GM12878 (cell line): Measurements from ENCODE around the gene SMARCAL1. TPM values are rescaled to one million over a fixed set of nuclear protein-coding genes. Genes with fewer than 3 reads are reported as not detected.

Experiments
- ATAC-seq: fragments of 200-7000 bp; cut with Tn5 transposase; 3 replicates; pipeline ENCODE4 v1.9.1; 2020; ENCODE audit warnings: mild to moderate bottlenecking, moderate library complexity
- BruUV-seq: library from RNA; stranded (reverse); fragments of 400-500 nt; replicated peaks from 2 replicates; lab custom pipeline; 2021; lab: Mats Ljungman, UMichigan
- CTCF ChIA-PET: fragments of 300-600 bp; sonication (Branson Sonifier 250); formaldehyde crosslinking; extraction: SDS; loops from one replicate; lab custom pipeline; 2021; ENCODE audit warnings: inconsistent platforms; lab: Yijun Ruan, JAX
- POLR2A ChIA-PET: fragments of 350-600 bp; formaldehyde crosslinking; extraction: SDS; loops from one replicate; lab custom pipeline; 2021; ENCODE audit warnings: inconsistent platforms; lab: Charles Lee
- RAD21 ChIA-PET: fragments of 300-600 bp; sonication (Branson Sonifier 250); formaldehyde crosslinking; loops from one replicate; lab custom pipeline; 2023; ENCODE audit warnings: antibody characterized with exemption; ENCODE audit not compliant: unreplicated experiment; lab: Charles Lee
- SMC1A ChIA-PET: fragments of 300-600 bp; sonication (Branson Sonifier 250); formaldehyde crosslinking; loops from one replicate; lab custom pipeline; 2023; ENCODE audit not compliant: unreplicated experiment, uncharacterized antibody; lab: Charles Lee
- DNase-seq: peaks from one replicate; pipeline ENCODE4 v3.0.0-alpha.2; 2011; ENCODE audit warnings: low read depth, low spot score
- FAIRE-seq: peaks from 3 replicates; lab custom pipeline; 2011; peaks lifted over from hg19 to GRCh38; lab: Jason Lieb, UNC
- H2AFZ ChIP-seq: 2 replicates; pipeline ENCODE4 v1.6.0; 2011; ENCODE audit warnings: low read depth, low read length, control low read depth; ENCODE audit not compliant: control insufficient read depth
- H3K27ac ChIP-seq: 2 replicates; pipeline ENCODE4 v1.5.1; 2011; ENCODE audit warnings: control low read depth; ENCODE audit not compliant: control insufficient read depth, insufficient read depth
- H3K27me3 ChIP-seq, 2 experiments: replicated peaks in 1 of 2; 2 replicates each; pipeline versions ENCODE4 v1.6.0 to v1.6.1; 2011; ENCODE audit warnings: low read length in 1 of 2; ENCODE audit not compliant: control insufficient read depth in 2 of 2, insufficient read depth in 2 of 2
- H3K36me3 ChIP-seq, 2 experiments: 2 replicates each; pipeline ENCODE4 v1.5.1; 2011; ENCODE audit warnings: low read length in 1 of 2; ENCODE audit not compliant: control insufficient read depth in 2 of 2, insufficient read depth in 2 of 2
- H3K4me1 ChIP-seq: 2 replicates; pipeline ENCODE4 v1.6.1; 2011; ENCODE audit warnings: mild to moderate bottlenecking, low read length, moderate library complexity, mixed read lengths; ENCODE audit not compliant: control insufficient read depth, insufficient read depth
- H3K4me2 ChIP-seq: 2 replicates; pipeline ENCODE4 v1.6.0; 2011; ENCODE audit warnings: control low read depth; ENCODE audit not compliant: control insufficient read depth, insufficient read depth
- H3K4me3 ChIP-seq: fragments of 200-600 bp; sonication (generic); 2 replicates; pipeline ENCODE4 v1.5.1; 2016
- H3K79me2 ChIP-seq: 2 replicates; pipeline ENCODE4 v1.6.0; 2011; ENCODE audit warnings: low read length; ENCODE audit not compliant: control insufficient read depth, insufficient read depth
- H3K9ac ChIP-seq: 2 replicates; pipeline ENCODE4 v1.8.0; 2011; ENCODE audit warnings: low read length, control low read depth, mixed read lengths; ENCODE audit not compliant: control insufficient read depth, insufficient read depth
- H3K9me3 ChIP-seq: replicated peaks from 3 replicates; pipeline ENCODE4 v1.5.1; 2011; ENCODE audit warnings: mild to moderate bottlenecking, low read length; ENCODE audit not compliant: control insufficient read depth, insufficient read depth
- H4K20me1 ChIP-seq: 2 replicates; pipeline ENCODE4 v1.6.0; 2011; ENCODE audit not compliant: control insufficient read depth, insufficient read depth
- BACH1 ChIP-seq: fragments of 450-650 bp; IDR thresholded peaks from 2 replicates; pipeline ENCODE4 v1.6.1; 2017; ENCODE audit warnings: mild to moderate bottlenecking, borderline replicate concordance
- CEBPB ChIP-seq, 2 experiments: fragments of 150-350 bp in 1 of 2; IDR thresholded peaks; 2 replicates each; pipeline ENCODE4 v1.6.1; 2012 to 2014; ENCODE audit warnings: low read depth in 2 of 2, low read length in 2 of 2, borderline replicate concordance in 1 of 2, inconsistent platforms in 1 of 2
- CHD4 ChIP-seq: fragments of 200-600 bp; sonication (generic); IDR thresholded peaks from 2 replicates; pipeline ENCODE4 v1.6.1; 2016; ENCODE audit warnings: mild to moderate bottlenecking
- MYB ChIP-seq: fragments of 150-350 bp; IDR thresholded peaks from 2 replicates; pipeline ENCODE4 v1.6.1; 2014; ENCODE audit warnings: mild to moderate bottlenecking, low read depth, low read length, borderline replicate concordance
- PAX5 ChIP-seq: IDR thresholded peaks from 2 replicates; pipeline ENCODE4 v1.6.1; 2011; ENCODE audit warnings: low read depth, low read length, borderline replicate concordance
- SIX5 ChIP-seq: IDR thresholded peaks from 2 replicates; pipeline ENCODE4 v1.6.1; 2011; ENCODE audit warnings: mild to moderate bottlenecking, low read depth, low read length, moderate library complexity; ENCODE audit not compliant: severe bottlenecking
- SMC3 ChIP-seq: IDR thresholded peaks from 2 replicates; pipeline ENCODE4 v1.6.1; 2011; ENCODE audit warnings: low read length, improper control_type of control experiment, borderline replicate concordance
- SREBF2 ChIP-seq: IDR thresholded peaks from 2 replicates; pipeline ENCODE4 v1.6.1; 2012; ENCODE audit warnings: mild to moderate bottlenecking, low read length
- STAT1 ChIP-seq: fragments of 450-650 bp; conservative IDR thresholded peaks from 2 replicates; pipeline ENCODE4 v1.6.1; 2014; ENCODE audit warnings: antibody characterized with exemption, mild to moderate bottlenecking
- ZNF384 ChIP-seq: IDR thresholded peaks from 2 replicates; pipeline ENCODE4 v1.6.1; 2012; ENCODE audit warnings: low read depth, mild to moderate bottlenecking, low read length, improper control_type of control experiment, borderline replicate concordance
- WGBS: methylation state at CpG from one replicate; pipeline ENCODE4 v1.1.6; 2016; ENCODE audit warnings: low lambda C conversion rate; ENCODE audit not compliant: insufficient replicate concordance, insufficient coverage; ENCODE audit errors: missing lambda C conversion rate; 5-methylcytosine and 5-hydroxymethylcytosine counted together
- in situ Hi-C: fragments of 300-500 bp; cut with MboI; formaldehyde crosslinking; loops from 9 replicates; pipeline ENCODE4 v1.14.3; 2018; ENCODE audit warnings: mixed read lengths
- intact Hi-C: fragments of 100-400 bp; cut with micrococcal nuclease; formaldehyde crosslinking; loops from one replicate; pipeline ENCODE4 v1.14.2; 2022; ENCODE audit not compliant: unreplicated experiment
- polyA plus RNA-seq, 11 experiments: library from polyadenylated mRNA; depleted of rRNA in 4 of 11; unstranded in 6 of 11; stranded (reverse) in 5 of 11; fragments of >200 nt; fragmentation: Nextera tagmentation in 4 of 11; fragmentation: Illumina TruSeq in 1 of 11; extraction: Ambion mirVana in 4 of 11; extraction: Trizol in 1 of 11; gene quantifications; 1 replicate in 1 of 11; 2 replicates in 10 of 11; pipeline versions ENCODE4 v1.2.1 to v1.2.3, GENCODE V29; 2011 to 2016; ENCODE audit warnings: inconsistent platforms in 2 of 11, missing spikeins in 2 of 11, low read depth in 1 of 11
- total RNA-seq, 4 experiments: library from RNA; depleted of rRNA in 3 of 4; stranded (reverse); fragments of >200 nt in 3 of 4; fragmentation: Illumina TruSeq in 1 of 4; extraction: Trizol in 1 of 4; gene quantifications; 2 replicates each; pipeline versions ENCODE4 v1.2.1 to v1.2.3, GENCODE V29; 2013 to 2021
- TF ChIP-seq, protein P1 (sequence below): IDR thresholded peaks from 2 replicates; pipeline ENCODE4 v1.6.1; 2011; ENCODE audit warnings: low read depth, mild to moderate bottlenecking, low read length, moderate library complexity, borderline replicate concordance; ENCODE audit errors: extremely low read depth
- TF ChIP-seq, protein P2 (sequence below): IDR thresholded peaks from 2 replicates; pipeline ENCODE4 v1.6.1; 2011; ENCODE audit warnings: mild to moderate bottlenecking, low read depth, low read length, moderate library complexity; ENCODE audit not compliant: insufficient replicate concordance
- TF ChIP-seq, protein P3 (sequence below): IDR thresholded peaks from 2 replicates; pipeline ENCODE4 v1.6.1; 2011; ENCODE audit warnings: borderline replicate concordance, low read depth, mild to moderate bottlenecking, moderate library complexity, low read length; ENCODE audit not compliant: insufficient read depth, poor library complexity, severe bottlenecking
- TF ChIP-seq, protein P4 (sequence below): fragments of 450-650 bp; IDR thresholded peaks from 2 replicates; pipeline ENCODE4 v1.6.1; 2016; ENCODE audit warnings: mild to moderate bottlenecking, moderate library complexity, borderline replicate concordance
- TF ChIP-seq, protein P5 (sequence below): fragments of 450-650 bp; IDR thresholded peaks from 2 replicates; pipeline ENCODE4 v1.6.1; 2017; ENCODE audit warnings: borderline replicate concordance

Gene SMARCAL1
- total and polyA plus RNA-seq, 10 of the 15 experiments (the other 5 are each of a cell fraction or from before 2014, with no cell fraction given) = 10.8 to 32.9 (median 21.8) TPM

DNA sequence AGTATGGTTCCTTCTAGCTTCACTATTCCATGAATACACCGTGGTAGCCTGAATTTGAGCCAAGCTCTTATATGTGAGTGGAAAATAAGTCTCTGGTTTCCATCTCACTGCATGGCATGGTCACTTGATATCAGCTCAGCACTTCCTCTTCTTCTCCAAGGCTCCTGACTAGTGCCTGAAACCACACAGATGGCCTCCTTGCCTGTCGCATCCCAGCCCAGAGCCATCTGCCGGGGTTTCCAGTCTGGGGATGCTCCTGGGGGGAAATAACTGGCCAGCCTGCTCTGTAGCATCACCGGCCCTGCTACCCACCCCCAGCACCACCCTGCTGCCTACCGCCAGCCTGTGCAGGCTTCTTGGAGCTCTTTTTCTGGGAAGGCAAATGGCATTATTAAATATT is 32.3 kb upstream of the SMARCAL1 start:
- H3K4me3 ChIP-seq = no peak overlapping the region
- ATAC-seq (no peak), DNase-seq (no peak), FAIRE-seq (no peak)
- in situ Hi-C loops = no loop called here
- intact Hi-C loops = no loop called here
- H3K27ac ChIP-seq = no peak overlapping the region
- ChIA-PET RAD21 (no interaction called here), CTCF (interaction anchor here (0.6 kb wide), 1 partner anchor 157 kb away, joined by 3 read pairs; no protein-coding TSS in a partner anchor), POLR2A (interaction anchor here (0.5 kb wide), 1 partner anchor 32 kb away, joined by 4 read pairs; no protein-coding TSS in a partner anchor), SMC1A (interaction anchor here (1.0 kb wide), 1 partner anchor 30 kb away, joined by 3 read pairs; no protein-coding TSS in a partner anchor)
- H3K27me3 ChIP-seq = no peaks in the 10 kb centered on the region
- no peaks in the 10 kb centered on the region for H3K36me3 ChIP-seq
- no peaks in the 10 kb centered on the region for H3K79me2 ChIP-seq
- no peaks in the 10 kb centered on the region for H4K20me1 ChIP-seq
- WGBS = 37% methylated on average over 5 of the region's 5 CpGs
- H2AFZ ChIP-seq = no peak overlapping the region
- no peak overlapping the region for H3K9ac ChIP-seq
- no peak overlapping the region for H3K4me2 ChIP-seq
- H3K9me3 ChIP-seq = no peaks in the 10 kb centered on the region
- BruUV-seq = no TSS peak
- no peaks in the 10 kb centered on the region for H3K4me1 ChIP-seq
- TF ChIP-seq, protein P1, sequence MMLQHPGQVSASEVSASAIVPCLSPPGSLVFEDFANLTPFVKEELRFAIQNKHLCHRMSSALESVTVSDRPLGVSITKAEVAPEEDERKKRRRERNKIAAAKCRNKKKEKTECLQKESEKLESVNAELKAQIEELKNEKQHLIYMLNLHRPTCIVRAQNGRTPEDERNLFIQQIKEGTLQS = no peak
- TF ChIP-seq SMC3 (no peak), STAT1 (no peak), CEBPB (IDR thresholded peaks at IDR 0.05; ENCODE audit: borderline replicate concordance in 1 of 2, low read depth in 2 of 2, low read length in 2 of 2) (no peak), SIX5 (no peak), PAX5 (no peak), CHD4 (no peak), MYB (no peak), SREBF2 (no peak), BACH1 (no peak), ZNF384 (no peak)
- TF ChIP-seq, protein P2, sequence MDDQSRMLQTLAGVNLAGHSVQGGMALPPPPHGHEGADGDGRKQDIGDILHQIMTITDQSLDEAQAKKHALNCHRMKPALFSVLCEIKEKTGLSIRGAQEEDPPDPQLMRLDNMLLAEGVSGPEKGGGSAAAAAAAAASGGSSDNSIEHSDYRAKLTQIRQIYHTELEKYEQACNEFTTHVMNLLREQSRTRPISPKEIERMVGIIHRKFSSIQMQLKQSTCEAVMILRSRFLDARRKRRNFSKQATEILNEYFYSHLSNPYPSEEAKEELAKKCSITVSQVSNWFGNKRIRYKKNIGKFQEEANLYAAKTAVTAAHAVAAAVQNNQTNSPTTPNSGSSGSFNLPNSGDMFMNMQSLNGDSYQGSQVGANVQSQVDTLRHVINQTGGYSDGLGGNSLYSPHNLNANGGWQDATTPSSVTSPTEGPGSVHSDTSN = no peak
- TF ChIP-seq, protein P3, sequence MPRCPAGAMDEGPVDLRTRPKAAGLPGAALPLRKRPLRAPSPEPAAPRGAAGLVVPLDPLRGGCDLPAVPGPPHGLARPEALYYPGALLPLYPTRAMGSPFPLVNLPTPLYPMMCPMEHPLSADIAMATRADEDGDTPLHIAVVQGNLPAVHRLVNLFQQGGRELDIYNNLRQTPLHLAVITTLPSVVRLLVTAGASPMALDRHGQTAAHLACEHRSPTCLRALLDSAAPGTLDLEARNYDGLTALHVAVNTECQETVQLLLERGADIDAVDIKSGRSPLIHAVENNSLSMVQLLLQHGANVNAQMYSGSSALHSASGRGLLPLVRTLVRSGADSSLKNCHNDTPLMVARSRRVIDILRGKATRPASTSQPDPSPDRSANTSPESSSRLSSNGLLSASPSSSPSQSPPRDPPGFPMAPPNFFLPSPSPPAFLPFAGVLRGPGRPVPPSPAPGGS = no peak
- TF ChIP-seq, protein P4, sequence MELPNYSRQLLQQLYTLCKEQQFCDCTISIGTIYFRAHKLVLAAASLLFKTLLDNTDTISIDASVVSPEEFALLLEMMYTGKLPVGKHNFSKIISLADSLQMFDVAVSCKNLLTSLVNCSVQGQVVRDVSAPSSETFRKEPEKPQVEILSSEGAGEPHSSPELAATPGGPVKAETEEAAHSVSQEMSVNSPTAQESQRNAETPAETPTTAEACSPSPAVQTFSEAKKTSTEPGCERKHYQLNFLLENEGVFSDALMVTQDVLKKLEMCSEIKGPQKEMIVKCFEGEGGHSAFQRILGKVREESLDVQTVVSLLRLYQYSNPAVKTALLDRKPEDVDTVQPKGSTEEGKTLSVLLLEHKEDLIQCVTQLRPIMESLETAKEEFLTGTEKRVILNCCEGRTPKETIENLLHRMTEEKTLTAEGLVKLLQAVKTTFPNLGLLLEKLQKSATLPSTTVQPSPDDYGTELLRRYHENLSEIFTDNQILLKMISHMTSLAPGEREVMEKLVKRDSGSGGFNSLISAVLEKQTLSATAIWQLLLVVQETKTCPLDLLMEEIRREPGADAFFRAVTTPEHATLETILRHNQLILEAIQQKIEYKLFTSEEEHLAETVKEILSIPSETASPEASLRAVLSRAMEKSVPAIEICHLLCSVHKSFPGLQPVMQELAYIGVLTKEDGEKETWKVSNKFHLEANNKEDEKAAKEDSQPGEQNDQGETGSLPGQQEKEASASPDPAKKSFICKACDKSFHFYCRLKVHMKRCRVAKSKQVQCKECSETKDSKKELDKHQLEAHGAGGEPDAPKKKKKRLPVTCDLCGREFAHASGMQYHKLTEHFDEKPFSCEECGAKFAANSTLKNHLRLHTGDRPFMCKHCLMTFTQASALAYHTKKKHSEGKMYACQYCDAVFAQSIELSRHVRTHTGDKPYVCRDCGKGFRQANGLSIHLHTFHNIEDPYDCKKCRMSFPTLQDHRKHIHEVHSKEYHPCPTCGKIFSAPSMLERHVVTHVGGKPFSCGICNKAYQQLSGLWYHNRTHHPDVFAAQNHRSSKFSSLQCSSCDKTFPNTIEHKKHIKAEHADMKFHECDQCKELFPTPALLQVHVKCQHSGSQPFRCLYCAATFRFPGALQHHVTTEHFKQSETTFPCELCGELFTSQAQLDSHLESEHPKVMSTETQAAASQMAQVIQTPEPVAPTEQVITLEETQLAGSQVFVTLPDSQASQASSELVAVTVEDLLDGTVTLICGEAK = no peak
- TF ChIP-seq, protein P5, sequence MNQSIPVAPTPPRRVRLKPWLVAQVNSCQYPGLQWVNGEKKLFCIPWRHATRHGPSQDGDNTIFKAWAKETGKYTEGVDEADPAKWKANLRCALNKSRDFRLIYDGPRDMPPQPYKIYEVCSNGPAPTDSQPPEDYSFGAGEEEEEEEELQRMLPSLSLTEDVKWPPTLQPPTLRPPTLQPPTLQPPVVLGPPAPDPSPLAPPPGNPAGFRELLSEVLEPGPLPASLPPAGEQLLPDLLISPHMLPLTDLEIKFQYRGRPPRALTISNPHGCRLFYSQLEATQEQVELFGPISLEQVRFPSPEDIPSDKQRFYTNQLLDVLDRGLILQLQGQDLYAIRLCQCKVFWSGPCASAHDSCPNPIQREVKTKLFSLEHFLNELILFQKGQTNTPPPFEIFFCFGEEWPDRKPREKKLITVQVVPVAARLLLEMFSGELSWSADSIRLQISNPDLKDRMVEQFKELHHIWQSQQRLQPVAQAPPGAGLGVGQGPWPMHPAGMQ = no peak
